Effector memory CD4-positive, alpha-beta T cell (primary cell): Measurements from ENCODE around the gene CCDC89.

Experiments used
- DNase-seq, 3 donors: peaks; one replicate each; pipeline ENCODE4 v3.0.0-alpha.2; 2020
- H3K27ac ChIP-seq: 2 replicates; pipeline ENCODE4 v1.7.0; 2013; ENCODE audit warnings: mild to moderate bottlenecking, low read length, moderate library complexity; ENCODE audit not compliant: insufficient read depth, poor library complexity, severe bottlenecking
- H3K27me3 ChIP-seq: replicated peaks from 2 replicates; pipeline ENCODE4 v1.7.0; 2013; ENCODE audit warnings: mild to moderate bottlenecking, low read length; ENCODE audit not compliant: insufficient read depth, control insufficient read depth, poor library complexity, severe bottlenecking
- H3K36me3 ChIP-seq: 2 replicates; pipeline ENCODE4 v1.7.0; 2013; ENCODE audit warnings: mild to moderate bottlenecking, low read length, moderate library complexity; ENCODE audit not compliant: control insufficient read depth, insufficient read depth
- H3K4me1 ChIP-seq: 2 replicates; pipeline ENCODE4 v1.7.0; 2013; ENCODE audit warnings: low read length, mild to moderate bottlenecking; ENCODE audit not compliant: control insufficient read depth, insufficient read depth, poor library complexity, severe bottlenecking
- H3K4me3 ChIP-seq: 2 replicates; pipeline ENCODE4 v1.7.0; 2013; ENCODE audit warnings: low read length, low read depth, mild to moderate bottlenecking; ENCODE audit not compliant: insufficient read depth, poor library complexity, severe bottlenecking
- H3K9me3 ChIP-seq: 2 replicates; pipeline ENCODE4 v1.7.0; 2013; ENCODE audit warnings: mild to moderate bottlenecking, low read length, moderate library complexity; ENCODE audit not compliant: control insufficient read depth

Gene CCDC89

GRCh38 chr11:85717429-85717828, 31.4 kb upstream of the CCDC89 start:
- no peak for DNase-seq
- no peaks in the 10 kb centered on the region for H3K36me3 ChIP-seq
- no peaks in the 10 kb centered on the region for H3K4me1 ChIP-seq
- no peak overlapping the region for H3K27ac ChIP-seq
- no peaks in the 10 kb centered on the region for H3K9me3 ChIP-seq
- no peaks in the 10 kb centered on the region for H3K27me3 ChIP-seq
- no peak overlapping the region for H3K4me3 ChIP-seq

GRCh38 chr11:85712953-85713352, 27.0 kb upstream of the CCDC89 start:
- H3K9me3 ChIP-seq: no peaks in the 10 kb centered on the region
- no peaks in the 10 kb centered on the region for H3K36me3 ChIP-seq
- no peak for DNase-seq
- H3K4me3 ChIP-seq: no peak overlapping the region
- H3K4me1 ChIP-seq: no peaks in the 10 kb centered on the region
- H3K27ac ChIP-seq: no peak overlapping the region
- H3K27me3 ChIP-seq: no peaks in the 10 kb centered on the region

DNA sequence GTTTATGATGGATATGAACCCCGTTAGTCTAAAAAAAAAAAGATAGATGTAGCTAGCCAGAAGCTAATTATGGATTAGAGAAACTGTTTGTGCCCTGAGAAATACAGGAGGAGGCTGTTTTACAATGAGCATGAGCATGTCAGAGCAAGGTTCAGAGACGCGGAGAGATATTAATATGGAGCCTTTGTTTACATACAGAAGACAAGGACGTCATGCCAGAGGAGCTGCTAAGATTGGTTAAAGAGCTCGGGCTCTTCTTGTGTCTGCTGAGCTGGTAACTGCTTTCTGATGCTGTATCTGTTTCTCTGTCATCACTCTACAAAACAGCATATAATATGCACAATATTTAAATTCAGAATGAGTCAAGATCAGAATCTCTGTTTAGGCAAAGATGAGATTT, 24.9 kb upstream of the CCDC89 start:
- Histone ChIP-seq H3K4me3 (no peak overlapping the region), H3K27me3 (no peaks in the 10 kb centered on the region), H3K9me3 (no peaks in the 10 kb centered on the region), H3K4me1 (no peaks in the 10 kb centered on the region), H3K36me3 (no peaks in the 10 kb centered on the region), H3K27ac (no peak overlapping the region)
- no peak for DNase-seq

GRCh38 chr11:85709941-85710702, 24.1 kb upstream of the CCDC89 start:
- H3K27me3 ChIP-seq: no peaks in the 10 kb centered on the region
- no peaks in the 10 kb centered on the region for H3K4me1 ChIP-seq
- no peak for DNase-seq
- no peaks in the 10 kb centered on the region for H3K9me3 ChIP-seq
- H3K4me3 ChIP-seq: no peak overlapping the region
- no peaks in the 10 kb centered on the region for H3K36me3 ChIP-seq
- H3K27ac ChIP-seq: no peak overlapping the region

- H3K27ac ChIP-seq: no peak overlapping the region
Measured at GRCh38 chr11:85705800-85706199, 19.8 kb upstream of the CCDC89 start.

DNA sequence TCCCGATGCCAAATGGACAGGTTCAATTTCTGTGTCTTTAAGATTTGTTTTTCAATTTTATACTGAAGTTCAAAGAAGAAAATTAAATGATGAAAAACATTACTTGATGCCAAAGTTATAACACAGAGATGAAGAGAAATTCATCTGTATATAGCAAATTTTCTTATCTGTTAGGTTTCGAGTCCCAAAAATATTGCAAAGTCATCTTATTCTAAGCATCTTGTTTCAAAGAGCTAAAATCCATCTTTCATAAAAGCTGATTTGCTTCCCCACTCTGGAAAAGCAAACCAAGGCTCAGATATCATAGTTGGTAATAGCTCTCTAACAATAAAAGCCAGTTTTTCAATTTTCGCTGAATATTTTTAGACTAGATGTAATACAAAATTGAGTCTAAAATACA, 19.0 kb upstream of the CCDC89 start:
- no peak for DNase-seq
- Histone ChIP-seq H3K4me1 (peaks cover 5% of the 10 kb centered on the region), H3K27me3 (no peaks in the 10 kb centered on the region), H3K9me3 (no peaks in the 10 kb centered on the region), H3K27ac (no peak overlapping the region), H3K36me3 (no peaks in the 10 kb centered on the region), H3K4me3 (no peak overlapping the region)

More at GRCh38 chr11:85705800-85706199, 19.8 kb upstream of the CCDC89 start:
- no peaks in the 10 kb centered on the region for H3K27me3 ChIP-seq
- no peaks in the 10 kb centered on the region for H3K4me1 ChIP-seq
- DNase-seq: no peak
- no peak overlapping the region for H3K4me3 ChIP-seq
- no peaks in the 10 kb centered on the region for H3K36me3 ChIP-seq
- no peaks in the 10 kb centered on the region for H3K9me3 ChIP-seq

DNA sequence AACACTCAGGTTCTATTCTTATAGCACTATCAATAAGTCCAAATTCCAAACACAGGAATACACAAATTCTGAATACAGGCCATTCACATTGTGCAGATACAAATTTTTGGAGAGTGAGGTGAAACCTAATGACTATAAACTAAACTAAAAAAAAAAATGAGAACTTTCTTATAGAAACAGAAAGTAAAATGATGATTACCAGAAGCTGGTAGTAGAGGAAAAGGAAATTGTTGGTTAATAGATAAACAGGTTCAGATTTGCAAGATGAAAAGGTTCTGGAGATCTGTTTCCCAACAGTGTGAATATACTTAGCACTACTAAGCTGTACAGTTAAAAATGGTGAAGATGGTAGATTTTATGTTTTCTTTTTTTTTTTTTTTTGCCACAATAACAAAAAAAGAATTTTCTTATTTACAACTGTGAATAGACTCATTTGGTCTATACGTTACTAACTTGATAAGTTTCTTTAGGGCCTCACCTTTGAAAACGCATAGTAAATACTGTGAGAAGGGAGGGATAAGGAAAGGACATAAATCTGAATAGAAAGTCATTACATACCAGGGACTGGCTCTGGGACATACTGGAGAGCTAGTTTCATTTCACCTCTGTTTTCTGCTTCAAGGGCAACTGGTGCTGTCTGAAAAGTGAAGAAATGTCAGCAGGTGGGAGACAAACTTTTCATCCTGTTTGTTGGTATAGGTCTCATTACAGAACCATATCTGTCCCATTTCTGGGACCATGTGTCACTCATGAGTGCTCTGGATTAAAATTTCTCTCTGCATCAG, 14.2 kb upstream of the CCDC89 start:
- H3K27ac ChIP-seq: peak overlapping the region; percentile 1
- H3K4me1 ChIP-seq: peaks cover 10% of the 10 kb centered on the region
- H3K36me3 ChIP-seq: no peaks in the 10 kb centered on the region
- H3K9me3 ChIP-seq: no peaks in the 10 kb centered on the region
- DNase-seq: no peak
- H3K27me3 ChIP-seq: no peaks in the 10 kb centered on the region
- H3K4me3 ChIP-seq: no peak overlapping the region

GRCh38 chr11:85698195-85698594, 12.2 kb upstream of the CCDC89 start:
- Histone ChIP-seq H3K36me3 (no peaks in the 10 kb centered on the region), H3K9me3 (no peaks in the 10 kb centered on the region), H3K27ac (no peak overlapping the region), H3K4me3 (no peak overlapping the region), H3K27me3 (no peaks in the 10 kb centered on the region), H3K4me1 (peaks cover 10% of the 10 kb centered on the region)
- DNase-seq: no peak

GRCh38 chr11:85697747-85698146, 11.8 kb upstream of the CCDC89 start:
- H3K36me3 ChIP-seq: no peaks in the 10 kb centered on the region
- no peaks in the 10 kb centered on the region for H3K9me3 ChIP-seq
- H3K27ac ChIP-seq: no peak overlapping the region
- H3K4me3 ChIP-seq: no peak overlapping the region
- H3K4me1 ChIP-seq: peaks cover 10% of the 10 kb centered on the region
- DNase-seq: no peak
- no peaks in the 10 kb centered on the region for H3K27me3 ChIP-seq

- Histone ChIP-seq H3K36me3 (no peaks in the 10 kb centered on the region), H3K27ac (no peak overlapping the region), H3K9me3 (no peaks in the 10 kb centered on the region), H3K4me1 (peaks cover 10% of the 10 kb centered on the region), H3K27me3 (no peaks in the 10 kb centered on the region), H3K4me3 (no peak overlapping the region)
- no peak for DNase-seq
Measured at GRCh38 chr11:85695546-85695945, 9.6 kb upstream of the CCDC89 start.
